Measurements from ENCODE around the gene PCDHA10. TPM values are rescaled to one million over a fixed set of nuclear protein-coding genes. Genes with fewer than 3 reads are reported as not detected.
"Not testable (repeated sequence)": the region's sequence is repeated elsewhere in the genome, so short reads cannot be mapped to it uniquely, and the experiment has no call there.

The PCDHA10 gene
- total RNA-seq, 1 donor from 2014 or later: not detected

- H3K4me1 Mint-ChIP-seq (ENCODE audit: low read depth); H3K36me3 Mint-ChIP-seq (ENCODE audit: low read depth); H3K27ac Mint-ChIP-seq; H3K4me3 Mint-ChIP-seq; H3K27me3 Mint-ChIP-seq (ENCODE audit: insufficient read depth); DNase-seq (ENCODE audit: low spot score): not testable (repeated sequence)
- H3K9me3 Mint-ChIP-seq: peaks cover 43% of the 10 kb centered on the region
- intact Hi-C loops (cut with micrococcal nuclease): loop anchor here (5.0 kb wide), 1 partner anchor 47 kb away; the partner anchor contains the start of gene PCDHA12
Measured at GRCh38 chr5:140829511-140830501, 25.9 kb upstream of the PCDHA10 start.

GRCh38 chr5:140833993-140834392 lies 21.7 kb upstream of the PCDHA10 start, which contains the start of gene PCDHA7:
TSS of gene PCDHA7 (plus strand) at chr5:140834269. CDS start at chr5:140834384, 115 bp downstream.
- no peak within 1 kb of the TSS for H3K4me3 Mint-ChIP-seq
- H3K36me3 Mint-ChIP-seq (ENCODE audit: low read depth): no peaks in the 10 kb centered on the region
- no peak within 1 kb of the TSS for H3K27ac Mint-ChIP-seq
- DNase-seq (ENCODE audit: low spot score): no peak
- peaks cover 23% of the 10 kb centered on the region for H3K9me3 Mint-ChIP-seq
- H3K27me3 Mint-ChIP-seq (ENCODE audit: insufficient read depth): no peaks in the 10 kb centered on the region
- intact Hi-C loops (cut with micrococcal nuclease): loop anchor here (5.0 kb wide), 1 partner anchor 43 kb away; the partner anchor contains the start of gene PCDHA12
- H3K4me1 Mint-ChIP-seq (ENCODE audit: low read depth): no peaks in the 10 kb centered on the region

- not testable (repeated sequence) for H3K27ac Mint-ChIP-seq; H3K27me3 Mint-ChIP-seq (ENCODE audit: insufficient read depth); H3K4me3 Mint-ChIP-seq; H3K4me1 Mint-ChIP-seq (ENCODE audit: low read depth); H3K36me3 Mint-ChIP-seq (ENCODE audit: low read depth); DNase-seq (ENCODE audit: low spot score)
- intact Hi-C loops (cut with micrococcal nuclease): loop anchor here (5.0 kb wide), 1 partner anchor 43 kb away; the partner anchor contains the start of gene PCDHA12
- H3K9me3 Mint-ChIP-seq: peaks cover 24% of the 10 kb centered on the region
Measured at GRCh38 chr5:140834439-140835008, 21.2 kb upstream of the PCDHA10 start.

GRCh38 chr5:140835622-140836510 lies 19.8 kb upstream of the PCDHA10 start:
- intact Hi-C loops (cut with micrococcal nuclease): no loop called here
- Mint-ChIP-seq H3K36me3 (ENCODE audit: low read depth) (no peaks in the 10 kb centered on the region), H3K4me3 (no peak overlapping the region), H3K27me3 (ENCODE audit: insufficient read depth) (no peaks in the 10 kb centered on the region), H3K9me3 (peaks cover 29% of the 10 kb centered on the region), H3K4me1 (ENCODE audit: low read depth) (no peaks in the 10 kb centered on the region), H3K27ac (no peak overlapping the region)
- no peak for DNase-seq (ENCODE audit: low spot score)

GRCh38 chr5:140840978-140841962 lies 14.4 kb upstream of the PCDHA10 start, which contains the start of gene PCDHA8:
TSS of gene PCDHA8 (plus strand) at chr5:140841187. CDS start at chr5:140841322, 135 bp downstream.
- H3K9me3 Mint-ChIP-seq: peaks cover 27% of the 10 kb centered on the region
- no peak for DNase-seq (ENCODE audit: low spot score)
- H3K36me3 Mint-ChIP-seq (ENCODE audit: low read depth): no peaks in the 10 kb centered on the region
- intact Hi-C loops (cut with micrococcal nuclease): loop anchor here (5.0 to 10.0 kb wide), 2 partner anchors 39 to 574 kb away; partner anchors contain the start of genes PCDHA3, PCDHGA10 and PCDHGB7
- no peaks in the 10 kb centered on the region for H3K4me1 Mint-ChIP-seq (ENCODE audit: low read depth)
- H3K4me3 Mint-ChIP-seq: no peak within 1 kb of the TSS
- H3K27me3 Mint-ChIP-seq (ENCODE audit: insufficient read depth): no peaks in the 10 kb centered on the region
- no peak within 1 kb of the TSS for H3K27ac Mint-ChIP-seq

- intact Hi-C loops (cut with micrococcal nuclease): loop anchor here (5.0 to 10.0 kb wide), 2 partner anchors 41 to 572 kb away; partner anchors contain the start of genes PCDHA3, PCDHGA10 and PCDHGB7
- Mint-ChIP-seq H3K36me3 (ENCODE audit: low read depth) (no peaks in the 10 kb centered on the region), H3K4me3 (no peak overlapping the region), H3K9me3 (peaks cover 33% of the 10 kb centered on the region), H3K4me1 (ENCODE audit: low read depth) (no peaks in the 10 kb centered on the region), H3K27ac (no peak overlapping the region), H3K27me3 (ENCODE audit: insufficient read depth) (no peaks in the 10 kb centered on the region)
- no peak for DNase-seq (ENCODE audit: low spot score)
Measured at GRCh38 chr5:140842798-140843733, 12.6 kb upstream of the PCDHA10 start.

GRCh38 chr5:140848139-140849102 lies 7.3 kb upstream of the PCDHA10 start, which contains the start of gene PCDHA9:
TSS of gene PCDHA9 (plus strand) at chr5:140848382. CDS start at chr5:140848496, 114 bp downstream.
- not testable (repeated sequence) for H3K27me3 Mint-ChIP-seq (ENCODE audit: insufficient read depth)

GRCh38 chr5:140849831-140850634 lies 5.7 kb upstream of the PCDHA10 start:
- H3K27ac Mint-ChIP-seq; H3K4me1 Mint-ChIP-seq (ENCODE audit: low read depth); H3K36me3 Mint-ChIP-seq (ENCODE audit: low read depth); H3K4me3 Mint-ChIP-seq; H3K27me3 Mint-ChIP-seq (ENCODE audit: insufficient read depth); DNase-seq (ENCODE audit: low spot score): not testable (repeated sequence)
- intact Hi-C loops (cut with micrococcal nuclease): loop anchor here (10.0 kb wide), 1 partner anchor 565 kb away; the partner anchor contains the start of genes PCDHGA10 and PCDHGB7
- peaks cover 22% of the 10 kb centered on the region for H3K9me3 Mint-ChIP-seq

More at GRCh38 chr5:140848139-140849102, 7.3 kb upstream of the PCDHA10 start, which contains the start of gene PCDHA9:
- intact Hi-C loops (cut with micrococcal nuclease): loop anchor here (10.0 kb wide), 1 partner anchor 566 kb away; the partner anchor contains the start of genes PCDHGA10 and PCDHGB7
- not testable (repeated sequence) for DNase-seq (ENCODE audit: low spot score); H3K27ac Mint-ChIP-seq; H3K4me3 Mint-ChIP-seq; H3K4me1 Mint-ChIP-seq (ENCODE audit: low read depth); H3K36me3 Mint-ChIP-seq (ENCODE audit: low read depth)
- H3K9me3 Mint-ChIP-seq: peaks cover 17% of the 10 kb centered on the region

All from activated T-helper 1 cell treated with anti-CD3 and anti-CD28 coated beads, Interleukin-12 subunit alpha, Interleukin-12 subunit beta, Interleukin-2, Interleukin-4 antibody, amounts not matched to agents 30 ng/mL and 10 ng/mL and 1 ng/mL, durations not matched to agents 14 hours and 24 hours and 36 hours (primary cell).